Measurements from ENCODE around the gene NUAK1.

NUAK1 gene

GRCh38 chr12:106128585-106129328 lies 10.0 kb downstream of the NUAK1 start:
- H3K4me1 Mint-ChIP-seq (ENCODE audit: low read depth), result no peaks in the 10 kb centered on the region
- H3K9me3 Mint-ChIP-seq, result no peaks in the 10 kb centered on the region
- H3K36me3 Mint-ChIP-seq (ENCODE audit: low read depth), result no peaks in the 10 kb centered on the region
- peaks cover 36% of the 10 kb centered on the region for H3K27me3 Mint-ChIP-seq
- H3K27ac Mint-ChIP-seq, result no peak overlapping the region
- no peak overlapping the region for H3K4me3 Mint-ChIP-seq

GRCh38 chr12:106127338-106128126 lies 11.2 kb downstream of the NUAK1 start:
- no peaks in the 10 kb centered on the region for H3K36me3 Mint-ChIP-seq (ENCODE audit: low read depth)
- no peak overlapping the region for H3K27ac Mint-ChIP-seq
- H3K27me3 Mint-ChIP-seq, result peaks cover 24% of the 10 kb centered on the region
- no peaks in the 10 kb centered on the region for H3K9me3 Mint-ChIP-seq
- H3K4me3 Mint-ChIP-seq, result no peak overlapping the region
- H3K4me1 Mint-ChIP-seq (ENCODE audit: low read depth), result no peaks in the 10 kb centered on the region

GRCh38 chr12:106126441-106127337 lies 12.1 kb downstream of the NUAK1 start:
- H3K9me3 Mint-ChIP-seq, result no peaks in the 10 kb centered on the region
- H3K4me1 Mint-ChIP-seq (ENCODE audit: low read depth), result no peaks in the 10 kb centered on the region
- H3K27ac Mint-ChIP-seq, result no peak overlapping the region
- no peaks in the 10 kb centered on the region for H3K36me3 Mint-ChIP-seq (ENCODE audit: low read depth)
- peaks cover 29% of the 10 kb centered on the region for H3K27me3 Mint-ChIP-seq
- H3K4me3 Mint-ChIP-seq, result no peak overlapping the region

GRCh38 chr12:106125351-106126095 lies 13.2 kb downstream of the NUAK1 start:
- Mint-ChIP-seq H3K27me3 (peaks cover 20% of the 10 kb centered on the region), H3K9me3 (no peaks in the 10 kb centered on the region), H3K4me1 (ENCODE audit: low read depth) (no peaks in the 10 kb centered on the region), H3K36me3 (ENCODE audit: low read depth) (no peaks in the 10 kb centered on the region), H3K4me3 (no peak overlapping the region), H3K27ac (no peak overlapping the region)

- Mint-ChIP-seq H3K4me1 (ENCODE audit: low read depth) (no peaks in the 10 kb centered on the region), H3K9me3 (no peaks in the 10 kb centered on the region)
Observed at GRCh38 chr12:106123551-106124081, 15.1 kb downstream of the NUAK1 start.

GRCh38 chr12:106123110-106123509 lies 15.6 kb downstream of the NUAK1 start:
- no peak overlapping the region for H3K4me3 Mint-ChIP-seq
- peaks cover 20% of the 10 kb centered on the region for H3K27me3 Mint-ChIP-seq
- H3K36me3 Mint-ChIP-seq (ENCODE audit: low read depth), result no peaks in the 10 kb centered on the region
- no peak overlapping the region for H3K27ac Mint-ChIP-seq
- H3K9me3 Mint-ChIP-seq, result no peaks in the 10 kb centered on the region
- H3K4me1 Mint-ChIP-seq (ENCODE audit: low read depth), result no peaks in the 10 kb centered on the region

More at GRCh38 chr12:106123551-106124081, 15.1 kb downstream of the NUAK1 start:
- no peak overlapping the region for H3K4me3 Mint-ChIP-seq
- H3K36me3 Mint-ChIP-seq (ENCODE audit: low read depth), result no peaks in the 10 kb centered on the region
- H3K27ac Mint-ChIP-seq, result no peak overlapping the region
- H3K27me3 Mint-ChIP-seq, result peaks cover 16% of the 10 kb centered on the region

- no peaks in the 10 kb centered on the region for H3K9me3 Mint-ChIP-seq
- H3K4me1 Mint-ChIP-seq (ENCODE audit: low read depth), result no peaks in the 10 kb centered on the region
- no peak overlapping the region for H3K4me3 Mint-ChIP-seq
- peaks cover 23% of the 10 kb centered on the region for H3K27me3 Mint-ChIP-seq
- H3K27ac Mint-ChIP-seq, result no peak overlapping the region
- H3K36me3 Mint-ChIP-seq (ENCODE audit: low read depth), result no peaks in the 10 kb centered on the region
Observed at GRCh38 chr12:106122004-106122403, 16.8 kb downstream of the NUAK1 start.

GRCh38 chr12:106120519-106121105 lies 18.1 kb downstream of the NUAK1 start:
- Mint-ChIP-seq H3K27ac (no peak overlapping the region), H3K4me1 (ENCODE audit: low read depth) (no peaks in the 10 kb centered on the region), H3K27me3 (peaks cover 21% of the 10 kb centered on the region), H3K36me3 (ENCODE audit: low read depth) (no peaks in the 10 kb centered on the region), H3K9me3 (no peaks in the 10 kb centered on the region), H3K4me3 (no peak overlapping the region)

- H3K36me3 Mint-ChIP-seq (ENCODE audit: low read depth), result no peaks in the 10 kb centered on the region
- no peaks in the 10 kb centered on the region for H3K4me1 Mint-ChIP-seq (ENCODE audit: low read depth)
- peaks cover 17% of the 10 kb centered on the region for H3K27me3 Mint-ChIP-seq
- H3K9me3 Mint-ChIP-seq, result no peaks in the 10 kb centered on the region
- H3K27ac Mint-ChIP-seq, result no peak overlapping the region
- H3K4me3 Mint-ChIP-seq, result no peak overlapping the region
Observed at GRCh38 chr12:106119301-106119700, 19.5 kb downstream of the NUAK1 start.

- no peaks in the 10 kb centered on the region for H3K36me3 Mint-ChIP-seq (ENCODE audit: low read depth)
- H3K4me1 Mint-ChIP-seq (ENCODE audit: low read depth), result no peaks in the 10 kb centered on the region
- H3K27me3 Mint-ChIP-seq, result peaks cover 16% of the 10 kb centered on the region
- no peak overlapping the region for H3K27ac Mint-ChIP-seq
- H3K4me3 Mint-ChIP-seq, result no peak overlapping the region
- no peaks in the 10 kb centered on the region for H3K9me3 Mint-ChIP-seq
Observed at GRCh38 chr12:106118381-106119130, 20.2 kb downstream of the NUAK1 start.

- no peaks in the 10 kb centered on the region for H3K9me3 Mint-ChIP-seq
- H3K4me1 Mint-ChIP-seq (ENCODE audit: low read depth), result peaks cover 9% of the 10 kb centered on the region
- H3K27ac Mint-ChIP-seq, result no peak overlapping the region
Observed at GRCh38 chr12:106115440-106115839, 23.3 kb downstream of the NUAK1 start.

GRCh38 chr12:106114447-106115068 lies 24.2 kb downstream of the NUAK1 start:
- Mint-ChIP-seq H3K9me3 (no peaks in the 10 kb centered on the region), H3K4me3 (no peak overlapping the region), H3K4me1 (ENCODE audit: low read depth) (peaks cover 9% of the 10 kb centered on the region), H3K36me3 (ENCODE audit: low read depth) (no peaks in the 10 kb centered on the region), H3K27me3 (peaks cover 17% of the 10 kb centered on the region), H3K27ac (no peak overlapping the region)

More at GRCh38 chr12:106115440-106115839, 23.3 kb downstream of the NUAK1 start:
- peaks cover 10% of the 10 kb centered on the region for H3K27me3 Mint-ChIP-seq
- H3K4me3 Mint-ChIP-seq, result no peak overlapping the region
- H3K36me3 Mint-ChIP-seq (ENCODE audit: low read depth), result no peaks in the 10 kb centered on the region
